Omental fat pad (tissue), 4 donors: ENCODE data around the gene FAIM2. TPM values are rescaled to one million over a fixed set of nuclear protein-coding genes. Genes with fewer than 3 reads are reported as not detected.

Experiments used
- ATAC-seq: fragments of 150-250 bp; one replicate; pipeline ENCODE4 v1.9.1; 2016; ENCODE audit warnings: mild to moderate bottlenecking, moderate library complexity; ENCODE audit not compliant: low FRiP score
- DNase-seq: peaks from one replicate; pipeline ENCODE4 v3.0.0-alpha.2; 2019; ENCODE audit warnings: low spot score
- CTCF ChIP-seq, 3 donors: fragments of 450-650 bp; IDR thresholded peaks; one replicate each; pipeline ENCODE4 v1.5.1; 2016 to 2017; ENCODE audit warnings: antibody characterized with exemption in 3 of 3, mild to moderate bottlenecking in 3 of 3, moderate library complexity in 2 of 3
- total RNA-seq, 4 donors: library from RNA; depleted of rRNA; stranded (reverse); fragments of >200 nt; gene quantifications; one replicate each; pipeline ENCODE4 v1.1.0, GENCODE V29; 2016

The FAIM2 gene
- total RNA-seq, 4 donors from 2014 or later = 0.36 to 6.1 (median 3.1) TPM

DNA sequence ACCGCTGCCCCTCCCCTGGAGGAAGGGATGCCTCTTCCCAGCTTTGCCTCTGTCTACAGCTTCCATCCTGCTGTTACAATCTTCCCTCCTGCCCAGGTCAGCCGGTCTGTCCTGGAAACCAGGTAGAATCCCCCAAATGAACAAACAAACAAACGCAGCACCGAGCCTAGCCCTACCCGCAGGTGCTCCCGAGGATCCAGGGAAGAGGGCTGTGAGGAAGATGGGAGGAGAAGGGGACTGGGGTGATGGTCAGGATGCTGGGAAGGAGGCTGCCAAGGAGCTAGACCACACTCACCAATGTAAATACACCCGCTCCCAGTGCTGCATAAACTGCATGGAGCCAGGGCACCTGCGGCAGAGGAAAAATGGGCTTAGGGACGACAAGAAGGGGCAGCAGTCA lies 16.6 kb downstream of the FAIM2 start:
- no peak for ATAC-seq
- TF ChIP-seq CTCF (IDR thresholded peaks at IDR 0.05) = no peak
- no peak for DNase-seq

DNA sequence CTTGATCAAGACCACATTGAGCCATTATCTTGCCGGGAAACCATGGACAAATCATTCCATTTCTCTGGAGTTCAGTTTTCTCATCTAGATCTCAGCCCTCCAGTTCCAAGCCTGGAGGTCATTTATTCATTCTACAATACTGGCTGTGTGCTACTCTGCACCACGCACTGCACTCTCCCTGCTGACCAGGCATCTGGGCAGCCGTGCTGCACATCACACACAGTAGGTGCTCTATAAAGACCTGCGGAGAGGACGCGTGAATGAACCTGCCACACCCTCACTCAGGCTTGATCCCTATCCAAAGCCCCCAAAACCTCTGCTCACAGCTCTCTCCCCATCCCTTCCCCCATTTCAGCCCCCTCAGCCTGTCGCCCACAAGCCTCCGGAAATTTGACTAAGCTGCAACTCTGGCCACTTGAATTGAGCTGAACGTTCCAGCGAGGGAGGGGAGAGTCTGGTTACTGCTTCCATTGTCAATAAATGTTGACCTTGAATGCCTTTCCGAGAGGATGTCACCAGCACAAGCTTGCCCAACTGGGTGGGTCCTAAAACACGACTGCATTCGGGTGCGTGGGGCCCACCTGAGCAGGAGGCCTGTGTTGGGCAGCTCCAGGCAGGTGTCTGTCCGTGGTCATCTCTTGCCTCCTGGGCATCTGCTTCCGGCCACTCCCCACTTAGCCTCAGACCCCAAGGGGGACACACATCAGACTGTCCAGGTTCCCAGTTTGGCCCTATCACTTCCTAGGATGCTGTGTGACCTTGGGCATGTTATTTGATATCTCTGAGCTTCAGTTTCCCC lies 17.8 kb downstream of the FAIM2 start:
- no peak for DNase-seq
- no peak for TF ChIP-seq CTCF (IDR thresholded peaks at IDR 0.05)
- ATAC-seq = no peak

DNA sequence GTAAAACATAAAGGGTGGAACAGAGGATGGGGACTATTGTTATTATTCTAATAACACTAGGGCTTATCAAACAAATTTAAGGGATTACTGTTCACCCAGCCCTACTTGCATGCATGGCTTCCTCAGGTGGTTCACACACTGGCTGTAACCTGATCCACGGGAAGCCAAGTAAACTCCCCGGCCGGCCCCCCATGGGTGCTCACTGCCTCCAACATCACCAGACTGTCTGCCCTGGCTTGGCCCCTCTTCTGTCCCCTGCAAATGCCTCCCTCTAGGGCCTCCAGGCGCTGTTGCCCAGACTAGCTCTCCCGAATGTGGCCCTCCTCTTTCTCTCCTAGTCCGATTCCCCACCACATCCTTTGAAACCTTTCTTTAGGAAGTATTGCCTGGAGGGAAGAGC lies 18.6 kb downstream of the FAIM2 start:
- no peak for TF ChIP-seq CTCF (IDR thresholded peaks at IDR 0.05)
- DNase-seq (no peak), ATAC-seq (no peak)

DNA sequence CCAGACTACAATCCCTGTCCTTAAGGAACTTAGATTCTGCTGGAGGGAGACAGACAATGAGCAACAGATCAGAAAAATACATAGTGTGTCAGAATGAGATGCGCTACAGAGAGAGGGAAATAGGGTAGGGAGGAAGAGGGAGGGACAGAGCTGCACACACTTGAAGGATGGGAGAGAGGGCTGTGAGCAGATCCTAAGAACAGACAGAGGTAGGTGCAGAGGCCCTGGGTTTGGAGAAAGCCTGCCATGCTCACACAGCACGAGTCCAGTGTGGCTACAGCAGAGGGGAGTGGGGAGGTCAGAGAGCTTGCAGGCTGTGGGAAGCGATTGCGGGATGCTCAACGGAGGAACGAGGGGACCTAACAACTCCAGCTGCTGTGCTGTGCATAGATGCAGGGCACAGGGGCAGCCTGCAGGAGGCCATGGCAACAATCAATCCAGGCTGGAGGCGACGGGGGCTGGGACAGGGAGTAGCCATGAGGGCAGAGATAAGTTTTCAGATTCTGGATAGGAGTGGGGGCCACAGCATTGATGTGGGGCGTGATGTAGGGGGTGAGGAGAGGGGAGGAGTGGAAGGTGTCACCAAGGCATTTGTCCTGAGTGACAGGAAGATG lies 20.7 kb downstream of the FAIM2 start:
- TF ChIP-seq CTCF (IDR thresholded peaks at IDR 0.05) = no peak
- DNase-seq (no peak), ATAC-seq (no peak)

DNA sequence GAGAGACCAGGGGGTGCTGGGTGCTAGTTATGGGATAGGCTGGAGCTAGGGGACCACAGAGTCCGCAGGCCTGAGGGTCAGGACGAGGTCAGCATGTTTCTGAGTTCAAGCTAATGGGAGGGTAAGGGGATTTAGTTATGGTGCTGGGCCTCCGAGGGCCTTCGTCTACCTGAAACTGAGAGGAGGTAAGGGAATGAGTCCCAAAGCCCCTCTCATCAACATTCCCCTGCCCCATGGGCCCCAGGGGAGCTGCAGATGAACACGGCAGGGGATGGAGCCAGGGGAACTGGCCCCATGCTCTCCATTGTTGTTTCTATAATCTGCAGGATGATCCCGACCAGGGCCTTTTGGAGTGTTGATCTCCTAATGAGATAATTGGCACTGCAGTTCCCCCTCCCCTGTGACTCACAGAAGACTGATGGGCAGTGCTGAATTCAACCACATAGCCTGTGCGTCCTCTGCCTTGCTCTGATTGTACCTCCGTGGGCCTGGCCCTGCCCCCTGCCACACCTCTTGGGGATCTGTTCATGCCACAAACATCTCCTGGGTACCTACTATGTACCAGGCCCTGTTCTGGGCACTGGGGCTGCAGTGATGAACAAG lies 21.4 kb downstream of the FAIM2 start:
- TF ChIP-seq CTCF (IDR thresholded peaks at IDR 0.05) = no peak

GRCh38 chr12:49881415-49882247 lies 22.1 kb downstream of the FAIM2 start:
- TF ChIP-seq CTCF (IDR thresholded peaks at IDR 0.05) = no peak
- ATAC-seq (no peak), DNase-seq (no peak)

More for the DNA sequence above, 21.4 kb downstream of the FAIM2 start:
- ATAC-seq = no peak
- no peak for DNase-seq
